Measurements from ENCODE around the gene HHIP. TPM values are rescaled to one million over a fixed set of nuclear protein-coding genes. Genes with fewer than 3 reads are reported as not detected.

Gene HHIP
- total RNA-seq, 5 donors from 2014 or later (not counting 1 experiment from before 2014, with no cell fraction given) = 0.03 to 0.85 TPM; not detected in 3

DNA sequence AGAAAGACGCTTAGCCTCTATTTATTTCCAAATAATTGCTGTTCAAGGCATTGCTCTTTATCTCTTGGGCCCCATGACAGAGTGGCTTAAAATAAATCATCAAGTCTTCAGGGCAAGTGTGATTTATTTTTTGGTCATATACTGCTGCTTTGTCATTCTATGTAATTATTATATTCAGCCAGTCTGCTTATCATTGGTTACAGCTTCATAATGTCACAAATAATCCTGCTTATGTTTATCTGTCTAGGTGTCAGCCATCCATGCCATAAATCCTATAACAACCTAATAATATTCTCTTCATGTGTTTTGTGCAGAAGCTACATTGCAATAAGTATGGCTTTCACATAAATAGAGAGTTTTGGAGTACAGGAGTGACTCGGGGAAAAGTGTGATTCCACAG is 41.0 kb downstream of the HHIP start:
- no peaks in the 10 kb centered on the region for H3K9me3 ChIP-seq
- H3K4me3 ChIP-seq (ENCODE audit: control insufficient read depth in 1 of 2, extremely low read depth in 1 of 2, low read length in 1 of 2) = no peak overlapping the region
- no peak overlapping the region for H3K4me3 Mint-ChIP-seq
- H3K9me3 Mint-ChIP-seq = no peaks in the 10 kb centered on the region
- ATAC-seq (replicated peaks in 1 of 4) (no peak), DNase-seq (no peak)
- ChIA-PET CTCF (no interaction called here), POLR2A (no interaction called here)
- no peaks in the 10 kb centered on the region for H3K4me1 ChIP-seq (ENCODE audit: control insufficient read depth in 1 of 2, extremely low read depth in 1 of 2, insufficient read depth in 2 of 2, low read length in 2 of 2)
- no CpG with 5 or more reads among the region's 2 CpGs for WGBS (ENCODE audit: insufficient coverage)
- no peaks in the 10 kb centered on the region for H3K36me3 ChIP-seq (ENCODE audit: control insufficient read depth in 2 of 2, extremely low read depth in 1 of 2, insufficient read depth in 1 of 2, low read length in 1 of 2)
- H3K27me3 ChIP-seq (replicated peaks in 1 of 2; ENCODE audit: control insufficient read depth in 2 of 2, extremely low read depth in 1 of 2, insufficient read depth in 2 of 2, low read length in 1 of 2) = no peaks in the 10 kb centered on the region
- H3K4me1 Mint-ChIP-seq = no peaks in the 10 kb centered on the region
- H3K27ac ChIP-seq (ENCODE audit: low read length) = no peak overlapping the region
- H3K27ac Mint-ChIP-seq = no peak overlapping the region
- peaks cover 0 to 4% of the 10 kb centered on the region in 2 donors for H3K27me3 Mint-ChIP-seq
- no peaks in the 10 kb centered on the region for H3K36me3 Mint-ChIP-seq

DNA sequence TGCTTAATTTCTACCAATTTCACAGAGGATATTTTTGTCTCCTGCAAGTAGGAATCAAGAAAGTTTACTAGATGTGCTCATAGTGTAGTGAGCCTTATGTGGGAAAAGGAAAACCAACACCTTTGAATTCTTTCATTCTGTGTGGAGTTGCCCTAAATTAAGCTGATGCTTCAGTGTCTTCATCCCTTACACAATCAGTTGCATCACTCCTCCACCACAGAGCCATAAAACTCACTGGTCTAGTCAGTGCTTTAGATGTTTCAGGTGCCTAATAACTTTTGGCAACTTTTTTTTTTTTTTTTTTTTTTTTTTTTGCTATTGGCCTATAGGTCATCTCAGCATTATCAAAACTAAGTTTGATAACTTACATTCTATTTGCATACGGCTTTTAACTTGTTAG is 41.5 kb downstream of the HHIP start:
- DNase-seq = no peak
- no peaks in the 10 kb centered on the region for H3K27me3 ChIP-seq (replicated peaks in 1 of 2; ENCODE audit: control insufficient read depth in 2 of 2, extremely low read depth in 1 of 2, insufficient read depth in 2 of 2, low read length in 1 of 2)
- Mint-ChIP-seq H3K27ac (no peak overlapping the region), H3K36me3 (no peaks in the 10 kb centered on the region), H3K27me3 (peaks cover 0 to 4% of the 10 kb centered on the region in 2 donors), H3K9me3 (peaks cover 0 to 4% (median 0%) of the 10 kb centered on the region in 3 donors), H3K4me1 (no peaks in the 10 kb centered on the region), H3K4me3 (no peak overlapping the region)
- WGBS (ENCODE audit: insufficient coverage) = no CpG with 5 or more reads among the region's 1 CpG
- ATAC-seq (replicated peaks in 1 of 4) = no peak
- no peak overlapping the region for H3K4me3 ChIP-seq (ENCODE audit: control insufficient read depth in 1 of 2, extremely low read depth in 1 of 2, low read length in 1 of 2)
- H3K27ac ChIP-seq (ENCODE audit: low read length) = no peak overlapping the region
- no peaks in the 10 kb centered on the region for H3K9me3 ChIP-seq
- ChIA-PET CTCF (no interaction called here), POLR2A (no interaction called here)
- no peaks in the 10 kb centered on the region for H3K4me1 ChIP-seq (ENCODE audit: control insufficient read depth in 1 of 2, extremely low read depth in 1 of 2, insufficient read depth in 2 of 2, low read length in 2 of 2)
- no peaks in the 10 kb centered on the region for H3K36me3 ChIP-seq (ENCODE audit: control insufficient read depth in 2 of 2, extremely low read depth in 1 of 2, insufficient read depth in 1 of 2, low read length in 1 of 2)

DNA sequence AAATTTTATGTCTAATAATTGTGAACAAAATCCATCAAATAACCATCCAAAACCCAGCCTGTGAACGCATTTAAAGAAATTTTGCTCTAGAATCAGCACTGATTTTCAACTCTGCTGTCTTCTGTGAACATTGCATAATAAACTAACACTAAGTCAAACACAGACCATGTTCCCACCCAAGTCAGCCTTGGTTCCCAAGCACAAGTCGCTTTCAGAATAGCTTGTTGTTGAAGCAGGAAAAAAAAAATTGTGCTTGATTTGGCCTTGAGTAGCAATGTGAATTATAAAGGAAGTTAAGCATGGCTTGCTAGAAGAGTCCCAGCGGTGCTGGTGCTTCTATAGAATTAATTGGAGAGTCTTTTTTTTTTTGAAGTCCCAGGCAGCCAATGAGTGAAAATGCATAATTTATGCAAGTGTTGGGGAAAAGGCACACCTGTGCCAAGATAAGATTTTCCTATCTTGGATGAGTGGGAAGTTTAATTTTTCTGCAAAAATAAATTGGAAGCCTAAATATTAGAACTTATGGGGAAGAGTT is 42.1 kb downstream of the HHIP start:
- CTCF ChIA-PET = no interaction called here
- H3K4me1 Mint-ChIP-seq = no peaks in the 10 kb centered on the region

DNA sequence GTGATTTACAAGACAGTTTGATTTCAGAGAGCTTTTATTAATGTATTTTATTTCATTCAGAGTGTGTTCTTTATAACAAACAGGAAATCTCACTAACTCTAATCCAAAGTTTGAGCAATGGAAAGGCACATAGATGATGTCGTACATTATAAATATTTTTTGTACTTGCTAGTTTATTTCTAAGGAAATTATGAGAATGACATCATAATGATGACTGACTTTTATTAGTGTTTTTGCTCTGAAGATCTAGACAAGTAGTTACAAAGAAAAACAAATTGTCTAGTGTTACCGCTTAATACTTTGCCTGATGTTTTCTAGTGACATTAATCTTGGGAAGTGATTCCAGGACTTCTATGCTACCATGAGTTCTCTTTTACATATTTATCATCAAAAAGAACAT is 43.2 kb downstream of the HHIP start:
- H3K36me3 Mint-ChIP-seq = no peaks in the 10 kb centered on the region
- POLR2A ChIA-PET = no interaction called here
- Histone ChIP-seq H3K4me1 (ENCODE audit: control insufficient read depth in 1 of 2, extremely low read depth in 1 of 2, insufficient read depth in 2 of 2, low read length in 2 of 2) (no peaks in the 10 kb centered on the region), H3K36me3 (ENCODE audit: control insufficient read depth in 2 of 2, extremely low read depth in 1 of 2, insufficient read depth in 1 of 2, low read length in 1 of 2) (no peaks in the 10 kb centered on the region), H3K4me3 (ENCODE audit: control insufficient read depth in 1 of 2, extremely low read depth in 1 of 2, low read length in 1 of 2) (no peak overlapping the region), H3K27me3 (replicated peaks in 1 of 2; ENCODE audit: control insufficient read depth in 2 of 2, extremely low read depth in 1 of 2, insufficient read depth in 2 of 2, low read length in 1 of 2) (no peaks in the 10 kb centered on the region), H3K9me3 (no peaks in the 10 kb centered on the region), H3K27ac (ENCODE audit: low read length) (no peak overlapping the region)
- CTCF ChIA-PET = no interaction called here
- peaks cover 0 to 6% (median 0%) of the 10 kb centered on the region in 3 donors for H3K9me3 Mint-ChIP-seq
- H3K27ac Mint-ChIP-seq = no peak overlapping the region
- WGBS (ENCODE audit: insufficient coverage) = no CpG with 5 or more reads among the region's 2 CpGs
- no peaks in the 10 kb centered on the region for H3K4me1 Mint-ChIP-seq
- DNase-seq (no peak), ATAC-seq (replicated peaks in 1 of 4) (no peak)
- peaks cover 0 to 4% of the 10 kb centered on the region in 2 donors for H3K27me3 Mint-ChIP-seq
- no peak overlapping the region for H3K4me3 Mint-ChIP-seq

More for the DNA sequence above, 42.1 kb downstream of the HHIP start:
- ATAC-seq (replicated peaks in 1 of 4) (no peak), DNase-seq (no peak)
- WGBS (ENCODE audit: insufficient coverage) = 73% methylated on average over 2 of the region's 3 CpGs
- peaks cover 0 to 4% of the 10 kb centered on the region in 2 donors for H3K27me3 Mint-ChIP-seq
- no peaks in the 10 kb centered on the region for H3K27me3 ChIP-seq (replicated peaks in 1 of 2; ENCODE audit: control insufficient read depth in 2 of 2, extremely low read depth in 1 of 2, insufficient read depth in 2 of 2, low read length in 1 of 2)
- no peaks in the 10 kb centered on the region for H3K4me1 ChIP-seq (ENCODE audit: control insufficient read depth in 1 of 2, extremely low read depth in 1 of 2, insufficient read depth in 2 of 2, low read length in 2 of 2)
- no peak overlapping the region for H3K27ac Mint-ChIP-seq
- POLR2A ChIA-PET = no interaction called here
- no peaks in the 10 kb centered on the region for H3K36me3 Mint-ChIP-seq
- H3K9me3 ChIP-seq = no peaks in the 10 kb centered on the region
- no peak overlapping the region for H3K27ac ChIP-seq (ENCODE audit: low read length)
- H3K36me3 ChIP-seq (ENCODE audit: control insufficient read depth in 2 of 2, extremely low read depth in 1 of 2, insufficient read depth in 1 of 2, low read length in 1 of 2) = no peaks in the 10 kb centered on the region
- H3K9me3 Mint-ChIP-seq = peaks cover 0 to 6% (median 0%) of the 10 kb centered on the region in 3 donors
- no peak overlapping the region for H3K4me3 Mint-ChIP-seq
- no peak overlapping the region for H3K4me3 ChIP-seq (ENCODE audit: control insufficient read depth in 1 of 2, extremely low read depth in 1 of 2, low read length in 1 of 2)

DNA sequence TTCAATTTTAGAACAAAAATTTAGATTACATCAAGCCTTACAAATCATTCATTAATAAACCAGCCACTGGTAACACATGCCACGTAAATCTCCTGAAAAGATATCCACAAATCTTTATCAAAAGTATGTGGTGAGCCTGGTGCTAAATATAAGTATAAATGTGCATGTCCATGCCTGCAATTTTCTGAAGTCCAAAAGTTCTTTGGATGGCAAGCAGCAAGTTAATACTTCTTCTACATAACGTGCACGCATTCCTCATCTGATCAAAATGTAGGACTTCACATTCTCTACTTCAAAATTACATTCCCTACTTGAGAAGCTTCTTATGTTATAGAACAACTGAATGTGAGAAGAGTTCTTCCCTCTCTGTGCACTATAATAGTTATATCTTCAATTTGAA is 49.8 kb downstream of the HHIP start:
- no peaks in the 10 kb centered on the region for H3K4me1 Mint-ChIP-seq
- ChIA-PET POLR2A (no interaction called here), CTCF (no interaction called here)
- peaks cover 0 to 6% (median 0%) of the 10 kb centered on the region in 3 donors for H3K9me3 Mint-ChIP-seq
- peaks cover 0 to 4% of the 10 kb centered on the region in 2 donors for H3K27me3 Mint-ChIP-seq
- Histone ChIP-seq H3K9me3 (no peaks in the 10 kb centered on the region), H3K4me1 (ENCODE audit: control insufficient read depth in 1 of 2, extremely low read depth in 1 of 2, insufficient read depth in 2 of 2, low read length in 2 of 2) (no peaks in the 10 kb centered on the region), H3K27me3 (replicated peaks in 1 of 2; ENCODE audit: control insufficient read depth in 2 of 2, extremely low read depth in 1 of 2, insufficient read depth in 2 of 2, low read length in 1 of 2) (no peaks in the 10 kb centered on the region), H3K27ac (ENCODE audit: low read length) (no peak overlapping the region), H3K4me3 (ENCODE audit: control insufficient read depth in 1 of 2, extremely low read depth in 1 of 2, low read length in 1 of 2) (no peak overlapping the region), H3K36me3 (ENCODE audit: control insufficient read depth in 2 of 2, extremely low read depth in 1 of 2, insufficient read depth in 1 of 2, low read length in 1 of 2) (no peaks in the 10 kb centered on the region)
- no peaks in the 10 kb centered on the region for H3K36me3 Mint-ChIP-seq
- H3K4me3 Mint-ChIP-seq = no peak overlapping the region
- H3K27ac Mint-ChIP-seq = no peak overlapping the region
- no CpG with 5 or more reads among the region's 3 CpGs for WGBS (ENCODE audit: insufficient coverage)
- ATAC-seq (replicated peaks in 1 of 4) = no peak
- no peak for DNase-seq

DNA sequence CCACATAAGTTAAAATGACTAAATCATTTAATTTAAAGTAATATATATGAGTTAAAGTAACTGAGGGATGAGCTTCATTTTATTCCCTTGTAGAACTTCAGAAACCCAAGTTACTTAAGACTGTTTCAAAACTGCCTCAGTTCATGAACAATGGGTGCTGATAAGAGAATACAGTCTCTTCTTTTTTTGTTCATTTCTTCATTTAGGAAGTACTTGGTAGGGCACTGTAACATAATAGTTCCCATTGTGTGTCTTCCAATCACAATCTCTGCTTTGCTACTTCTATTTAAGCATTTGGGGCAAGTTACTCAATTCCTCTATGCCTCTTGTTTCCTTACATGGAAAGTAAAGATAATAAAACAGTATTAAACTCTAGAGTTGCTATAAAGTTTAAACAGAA is 50.4 kb downstream of the HHIP start:
- peaks cover 0 to 4% of the 10 kb centered on the region in 2 donors for H3K27me3 Mint-ChIP-seq
- no peaks in the 10 kb centered on the region for H3K4me1 Mint-ChIP-seq
- ATAC-seq (replicated peaks in 1 of 4) (no peak), DNase-seq (no peak)
- H3K27me3 ChIP-seq (replicated peaks in 1 of 2; ENCODE audit: control insufficient read depth in 2 of 2, extremely low read depth in 1 of 2, insufficient read depth in 2 of 2, low read length in 1 of 2) = no peaks in the 10 kb centered on the region
- ChIA-PET CTCF (no interaction called here), POLR2A (no interaction called here)
- no peaks in the 10 kb centered on the region for H3K36me3 ChIP-seq (ENCODE audit: control insufficient read depth in 2 of 2, extremely low read depth in 1 of 2, insufficient read depth in 1 of 2, low read length in 1 of 2)
- peaks cover 0 to 6% (median 0%) of the 10 kb centered on the region in 3 donors for H3K9me3 Mint-ChIP-seq
- H3K36me3 Mint-ChIP-seq = no peaks in the 10 kb centered on the region
- no peak overlapping the region for H3K4me3 Mint-ChIP-seq
- no peak overlapping the region for H3K27ac Mint-ChIP-seq
- no peaks in the 10 kb centered on the region for H3K9me3 ChIP-seq
- H3K27ac ChIP-seq (ENCODE audit: low read length) = no peak overlapping the region
- no peaks in the 10 kb centered on the region for H3K4me1 ChIP-seq (ENCODE audit: control insufficient read depth in 1 of 2, extremely low read depth in 1 of 2, insufficient read depth in 2 of 2, low read length in 2 of 2)
- H3K4me3 ChIP-seq (ENCODE audit: control insufficient read depth in 1 of 2, extremely low read depth in 1 of 2, low read length in 1 of 2) = no peak overlapping the region

DNA sequence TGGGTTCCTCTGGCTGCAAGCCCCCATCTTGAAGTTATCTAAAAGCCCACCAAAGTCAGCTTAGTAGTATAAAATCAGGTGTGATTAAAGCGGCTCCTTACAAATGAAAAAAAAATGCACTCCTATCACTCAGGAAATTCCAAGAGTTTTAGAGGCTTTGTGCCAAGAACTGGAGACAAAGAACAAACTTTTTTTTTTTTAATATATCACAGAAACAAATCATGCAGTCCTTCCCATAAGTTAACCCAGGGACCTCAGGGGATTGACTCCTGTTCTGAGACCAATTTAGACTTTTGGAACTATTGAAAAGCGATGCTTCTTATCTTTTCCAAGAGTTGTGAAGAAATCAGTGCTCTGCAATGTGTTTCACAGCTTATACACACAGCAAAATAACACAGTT is 53.6 kb downstream of the HHIP start:
- CTCF ChIA-PET = no interaction called here

More for the DNA sequence above, 53.6 kb downstream of the HHIP start:
- H3K27me3 ChIP-seq (replicated peaks in 1 of 2; ENCODE audit: control insufficient read depth in 2 of 2, extremely low read depth in 1 of 2, insufficient read depth in 2 of 2, low read length in 1 of 2) = no peaks in the 10 kb centered on the region
- Mint-ChIP-seq H3K27ac (no peak overlapping the region), H3K9me3 (no peaks in the 10 kb centered on the region), H3K4me3 (no peak overlapping the region), H3K36me3 (no peaks in the 10 kb centered on the region), H3K27me3 (peaks cover 0 to 9% of the 10 kb centered on the region in 2 donors), H3K4me1 (no peaks in the 10 kb centered on the region)
- H3K27ac ChIP-seq (ENCODE audit: low read length) = no peak overlapping the region
- DNase-seq = no peak
- H3K4me3 ChIP-seq (ENCODE audit: control insufficient read depth in 1 of 2, extremely low read depth in 1 of 2, low read length in 1 of 2) = no peak overlapping the region
- no peaks in the 10 kb centered on the region for H3K4me1 ChIP-seq (ENCODE audit: control insufficient read depth in 1 of 2, extremely low read depth in 1 of 2, insufficient read depth in 2 of 2, low read length in 2 of 2)
- no CpG with 5 or more reads among the region's 2 CpGs for WGBS (ENCODE audit: insufficient coverage)
- POLR2A ChIA-PET = no interaction called here
- no peaks in the 10 kb centered on the region for H3K36me3 ChIP-seq (ENCODE audit: control insufficient read depth in 2 of 2, extremely low read depth in 1 of 2, insufficient read depth in 1 of 2, low read length in 1 of 2)
- no peak for ATAC-seq (replicated peaks in 1 of 4)
- H3K9me3 ChIP-seq = no peaks in the 10 kb centered on the region

All from T-cell (primary cell).